ENCODE measurements around the gene CUTA. TPM values are rescaled to one million over a fixed set of nuclear protein-coding genes. Genes with fewer than 3 reads are reported as not detected.
"Not testable (repeated sequence)": the region's sequence is repeated elsewhere in the genome, so short reads cannot be mapped to it uniquely, and the experiment has no call there.

Gene CUTA
- total and polyA plus RNA-seq, 4 donors, result 88.7 to 275 (median 128) TPM

DNA sequence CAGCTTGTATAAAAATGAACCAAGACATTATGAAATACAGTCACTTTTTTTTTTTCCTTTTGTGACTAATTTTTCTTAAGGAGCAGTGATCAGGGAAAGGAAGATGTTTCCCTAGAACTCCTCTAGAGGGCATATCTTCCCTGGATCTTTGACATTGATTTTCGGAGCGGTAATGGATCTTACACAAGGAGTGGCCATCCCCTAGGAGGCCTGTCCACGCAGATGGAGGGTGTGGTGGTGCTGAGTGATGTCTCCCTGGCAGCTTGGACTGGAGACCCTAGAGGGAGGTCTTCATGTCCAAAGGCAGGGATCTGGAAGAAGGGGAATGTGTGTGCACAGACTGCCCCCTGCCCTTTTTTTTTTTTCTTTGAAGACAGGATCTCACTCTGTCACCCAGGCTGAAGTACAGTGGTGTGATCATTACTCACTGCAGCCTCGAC, 33.3 kb downstream of the CUTA start:
- Histone ChIP-seq H3K27me3 (ENCODE audit: control insufficient read depth in 3 of 3, insufficient read depth in 3 of 3, low read length in 2 of 3) (no peaks in the 10 kb centered on the region), H3K27ac (ENCODE audit: low read depth in 1 of 2, low read length in 1 of 2) (no peak overlapping the region), H3K36me3 (ENCODE audit: control insufficient read depth in 4 of 4, insufficient read depth in 4 of 4, low read length in 4 of 4) (no peaks in the 10 kb centered on the region), H3K4me3 (no peak overlapping the region), H3K9me3 (ENCODE audit: control insufficient read depth in 4 of 4, insufficient read depth in 3 of 4, low read length in 3 of 4) (no peaks in the 10 kb centered on the region), H3K9ac (ENCODE audit: insufficient read depth in 1 of 2, low read length in 2 of 2) (no peak overlapping the region), H3K4me1 (ENCODE audit: control insufficient read depth in 5 of 5, insufficient read depth in 5 of 5, low read length in 5 of 5) (no peaks in the 10 kb centered on the region)
- TF ChIP-seq, protein P1, sequence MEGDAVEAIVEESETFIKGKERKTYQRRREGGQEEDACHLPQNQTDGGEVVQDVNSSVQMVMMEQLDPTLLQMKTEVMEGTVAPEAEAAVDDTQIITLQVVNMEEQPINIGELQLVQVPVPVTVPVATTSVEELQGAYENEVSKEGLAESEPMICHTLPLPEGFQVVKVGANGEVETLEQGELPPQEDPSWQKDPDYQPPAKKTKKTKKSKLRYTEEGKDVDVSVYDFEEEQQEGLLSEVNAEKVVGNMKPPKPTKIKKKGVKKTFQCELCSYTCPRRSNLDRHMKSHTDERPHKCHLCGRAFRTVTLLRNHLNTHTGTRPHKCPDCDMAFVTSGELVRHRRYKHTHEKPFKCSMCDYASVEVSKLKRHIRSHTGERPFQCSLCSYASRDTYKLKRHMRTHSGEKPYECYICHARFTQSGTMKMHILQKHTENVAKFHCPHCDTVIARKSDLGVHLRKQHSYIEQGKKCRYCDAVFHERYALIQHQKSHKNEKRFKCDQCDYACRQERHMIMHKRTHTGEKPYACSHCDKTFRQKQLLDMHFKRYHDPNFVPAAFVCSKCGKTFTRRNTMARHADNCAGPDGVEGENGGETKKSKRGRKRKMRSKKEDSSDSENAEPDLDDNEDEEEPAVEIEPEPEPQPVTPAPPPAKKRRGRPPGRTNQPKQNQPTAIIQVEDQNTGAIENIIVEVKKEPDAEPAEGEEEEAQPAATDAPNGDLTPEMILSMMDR (IDR thresholded peaks at IDR 0.05; ENCODE audit: control extremely low read depth, extremely low read depth), result no peak
- DNase-seq (peak in 1 of 3 donors; percentile 37), ATAC-seq (ENCODE audit: insufficient read depth, low FRiP score) (no peak)
- 43 to 62% methylated on average over 4 of the region's 4 CpGs for WGBS, 2 donors

DNA sequence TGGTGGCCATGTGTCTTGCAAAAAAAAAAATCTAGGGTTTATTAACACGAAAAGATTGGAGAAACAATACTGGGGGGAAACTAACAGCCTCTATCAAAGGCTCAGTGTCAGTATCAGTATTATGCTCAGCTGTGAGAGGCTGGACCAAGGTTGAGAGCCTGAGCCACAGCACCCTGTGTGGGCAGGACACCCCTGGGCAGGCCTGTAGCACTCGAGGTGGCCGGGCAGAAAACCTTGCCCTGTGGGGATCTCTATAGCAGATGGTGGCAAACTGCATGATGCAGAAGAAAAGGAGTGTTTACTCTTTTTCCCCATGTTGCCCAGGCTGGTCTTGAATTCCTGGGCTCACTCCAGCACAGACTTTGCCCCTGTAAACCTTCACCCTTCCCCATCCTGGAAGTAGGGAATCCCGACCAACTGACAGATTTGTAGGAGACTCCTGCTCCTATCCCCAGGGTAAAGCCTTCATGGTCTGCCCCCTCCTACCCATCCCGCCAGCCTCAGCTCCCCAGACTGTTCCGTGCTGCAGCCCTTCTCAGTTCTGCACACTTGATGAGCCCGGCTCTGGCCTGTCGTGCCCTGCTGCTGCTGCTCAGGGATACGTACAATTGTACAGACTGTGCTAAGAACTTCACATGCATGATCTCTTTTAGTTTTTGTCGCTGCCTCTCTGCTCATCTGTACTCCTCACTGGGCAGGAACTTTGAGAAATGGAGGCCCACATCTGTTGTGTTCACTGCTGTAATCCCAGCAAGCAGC, 34.3 kb downstream of the CUTA start:
- Histone ChIP-seq H3K4me1 (ENCODE audit: control insufficient read depth in 5 of 5, insufficient read depth in 5 of 5, low read length in 5 of 5) (no peaks in the 10 kb centered on the region), H3K36me3 (ENCODE audit: control insufficient read depth in 4 of 4, insufficient read depth in 4 of 4, low read length in 4 of 4) (no peaks in the 10 kb centered on the region), H3K9ac (ENCODE audit: insufficient read depth in 1 of 2, low read length in 2 of 2) (no peak overlapping the region), H3K4me3 (no peak overlapping the region), H3K9me3 (ENCODE audit: control insufficient read depth in 4 of 4, insufficient read depth in 3 of 4, low read length in 3 of 4) (no peaks in the 10 kb centered on the region), H3K27ac (ENCODE audit: low read depth in 1 of 2, low read length in 1 of 2) (no peak overlapping the region), H3K27me3 (ENCODE audit: control insufficient read depth in 3 of 3, insufficient read depth in 3 of 3, low read length in 2 of 3) (no peaks in the 10 kb centered on the region)
- 77 to 89% methylated on average over 10 of the region's 10 CpGs for WGBS, 2 donors
- TF ChIP-seq, protein P1 (IDR thresholded peaks at IDR 0.05; ENCODE audit: control extremely low read depth, extremely low read depth), result no peak
- DNase-seq (no peak), ATAC-seq (ENCODE audit: insufficient read depth, low FRiP score) (no peak)

DNA sequence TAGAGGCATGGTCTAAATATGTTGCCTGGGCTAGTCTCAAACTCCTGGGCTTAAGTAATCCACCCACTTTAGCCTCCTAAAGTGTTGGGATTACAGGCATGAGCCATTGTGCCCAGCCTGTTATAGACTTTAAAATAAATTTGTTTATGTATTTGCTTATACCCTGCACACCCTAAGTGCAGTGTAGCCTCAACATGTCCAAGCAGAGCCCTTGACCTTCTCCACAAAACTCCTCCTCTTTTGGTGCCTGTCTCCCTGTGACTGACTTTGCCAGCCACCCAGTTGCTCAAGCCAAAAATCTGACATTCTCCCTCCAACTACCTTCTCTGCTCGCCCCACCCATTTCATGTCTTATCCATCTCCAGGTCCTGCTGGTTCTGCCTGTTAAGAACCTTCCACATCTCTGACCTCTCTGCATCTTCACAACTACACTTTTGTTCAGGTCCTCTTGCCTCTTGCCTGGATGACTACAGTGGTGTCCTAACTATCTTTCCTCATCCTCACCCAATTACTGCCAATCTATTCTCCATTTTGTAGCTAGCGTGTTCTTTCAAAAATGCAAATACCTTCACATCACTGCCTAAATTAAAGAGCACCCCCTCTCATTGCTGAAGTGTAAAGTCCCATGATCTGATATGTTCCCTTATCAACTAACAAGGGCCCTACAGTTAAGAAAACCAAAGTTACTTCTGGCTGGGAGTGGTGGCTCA, 37.5 kb downstream of the CUTA start:
- 89 to 93% methylated on average over 2 of the region's 2 CpGs for WGBS, 2 donors
- ATAC-seq (ENCODE audit: insufficient read depth, low FRiP score) (no peak), DNase-seq (no peak)
- TF ChIP-seq, protein P1 (IDR thresholded peaks at IDR 0.05; ENCODE audit: control extremely low read depth, extremely low read depth), result no peak
- H3K9ac ChIP-seq (ENCODE audit: insufficient read depth in 1 of 2, low read length in 2 of 2), result no peak overlapping the region
- H3K36me3 ChIP-seq (ENCODE audit: control insufficient read depth in 4 of 4, insufficient read depth in 4 of 4, low read length in 4 of 4), result no peaks in the 10 kb centered on the region
- H3K4me1 ChIP-seq (ENCODE audit: control insufficient read depth in 5 of 5, insufficient read depth in 5 of 5, low read length in 5 of 5), result peaks cover 0 to 5% (median 0%) of the 10 kb centered on the region in 5 donors
- no peak overlapping the region for H3K27ac ChIP-seq (ENCODE audit: low read depth in 1 of 2, low read length in 1 of 2)
- H3K4me3 ChIP-seq, result no peak overlapping the region
- H3K27me3 ChIP-seq (ENCODE audit: control insufficient read depth in 3 of 3, insufficient read depth in 3 of 3, low read length in 2 of 3), result no peaks in the 10 kb centered on the region
- H3K9me3 ChIP-seq (ENCODE audit: control insufficient read depth in 4 of 4, insufficient read depth in 3 of 4, low read length in 3 of 4), result no peaks in the 10 kb centered on the region

DNA sequence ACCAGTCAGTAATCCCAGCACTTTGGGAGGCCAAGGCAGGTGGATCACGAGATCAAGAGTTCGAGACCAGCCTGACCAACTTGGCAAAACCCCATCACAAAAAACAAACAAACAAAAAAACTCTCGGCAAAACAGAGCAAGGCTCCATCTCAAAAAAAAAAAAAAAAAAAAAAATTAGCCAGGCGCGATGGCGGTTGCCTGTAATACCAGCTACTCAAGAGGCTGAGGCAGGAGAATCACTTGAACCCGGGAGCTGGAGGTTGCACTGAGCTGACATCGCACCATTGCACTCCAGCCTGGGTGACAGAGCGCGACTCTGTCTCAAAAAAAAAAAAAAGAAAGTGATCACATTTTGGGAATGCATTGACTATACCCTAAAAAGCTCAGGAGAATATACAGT, 38.7 kb downstream of the CUTA start:
- H3K27ac ChIP-seq (ENCODE audit: low read depth in 1 of 2, low read length in 1 of 2); H3K4me3 ChIP-seq; H3K36me3 ChIP-seq (ENCODE audit: control insufficient read depth in 4 of 4, insufficient read depth in 4 of 4, low read length in 4 of 4); H3K9ac ChIP-seq (ENCODE audit: insufficient read depth in 1 of 2, low read length in 2 of 2); H3K27me3 ChIP-seq (ENCODE audit: control insufficient read depth in 3 of 3, insufficient read depth in 3 of 3, low read length in 2 of 3); ATAC-seq (ENCODE audit: insufficient read depth, low FRiP score); H3K9me3 ChIP-seq (ENCODE audit: control insufficient read depth in 4 of 4, insufficient read depth in 3 of 4, low read length in 3 of 4); DNase-seq: not testable (repeated sequence)
- WGBS, 2 donors, result 94% methylated on average over 10 of the region's 10 CpGs
- H3K4me1 ChIP-seq (ENCODE audit: control insufficient read depth in 5 of 5, insufficient read depth in 5 of 5, low read length in 5 of 5), result peaks cover 0 to 17% (median 5%) of the 10 kb centered on the region in 5 donors

Data from lung (tissue), 12 donors.